Measurements from ENCODE around the gene ADH1B. TPM values are rescaled to one million over a fixed set of nuclear protein-coding genes. Genes with fewer than 3 reads are reported as not detected.

ADH1B gene
- total and polyA plus RNA-seq, 12 donors, result 20.0 to 615 (median 233) TPM

DNA sequence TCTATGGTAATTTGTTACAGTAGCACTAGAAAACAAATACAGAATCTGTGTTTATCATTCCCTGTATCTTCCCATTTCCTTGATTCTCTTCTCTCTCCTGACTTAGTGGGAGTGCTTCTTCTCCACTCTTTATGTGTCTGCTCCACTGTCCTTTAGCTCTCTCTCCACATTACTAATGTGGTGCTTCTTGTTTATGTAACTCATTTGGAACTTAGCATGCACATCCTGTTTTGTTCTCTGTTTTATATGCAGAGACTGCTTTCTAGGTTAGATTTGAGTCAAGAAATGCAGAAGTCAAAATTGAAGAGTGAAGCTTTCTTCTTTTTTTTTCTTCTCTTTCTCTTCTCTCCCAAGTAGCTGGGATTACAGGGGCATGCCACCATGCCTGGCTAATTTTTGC, 56.3 kb downstream of the ADH1B start:
- no peak for TF ChIP-seq POLR2A (IDR thresholded peaks at IDR 0.05)
- TF ChIP-seq, protein P1, sequence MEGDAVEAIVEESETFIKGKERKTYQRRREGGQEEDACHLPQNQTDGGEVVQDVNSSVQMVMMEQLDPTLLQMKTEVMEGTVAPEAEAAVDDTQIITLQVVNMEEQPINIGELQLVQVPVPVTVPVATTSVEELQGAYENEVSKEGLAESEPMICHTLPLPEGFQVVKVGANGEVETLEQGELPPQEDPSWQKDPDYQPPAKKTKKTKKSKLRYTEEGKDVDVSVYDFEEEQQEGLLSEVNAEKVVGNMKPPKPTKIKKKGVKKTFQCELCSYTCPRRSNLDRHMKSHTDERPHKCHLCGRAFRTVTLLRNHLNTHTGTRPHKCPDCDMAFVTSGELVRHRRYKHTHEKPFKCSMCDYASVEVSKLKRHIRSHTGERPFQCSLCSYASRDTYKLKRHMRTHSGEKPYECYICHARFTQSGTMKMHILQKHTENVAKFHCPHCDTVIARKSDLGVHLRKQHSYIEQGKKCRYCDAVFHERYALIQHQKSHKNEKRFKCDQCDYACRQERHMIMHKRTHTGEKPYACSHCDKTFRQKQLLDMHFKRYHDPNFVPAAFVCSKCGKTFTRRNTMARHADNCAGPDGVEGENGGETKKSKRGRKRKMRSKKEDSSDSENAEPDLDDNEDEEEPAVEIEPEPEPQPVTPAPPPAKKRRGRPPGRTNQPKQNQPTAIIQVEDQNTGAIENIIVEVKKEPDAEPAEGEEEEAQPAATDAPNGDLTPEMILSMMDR (IDR thresholded peaks at IDR 0.05), result no peak

More for the DNA sequence above, 56.3 kb downstream of the ADH1B start:
- intact Hi-C loops (cut with DNase I), result no loop called here
- DNase-seq, result no peak
- Histone ChIP-seq H3K27me3 (no peaks in the 10 kb centered on the region), H3K27ac (no peak overlapping the region), H3K36me3 (replicated peaks in 1 of 2) (no peaks in the 10 kb centered on the region), H3K4me3 (no peak overlapping the region), H3K9me3 (replicated peaks in 1 of 3) (no peaks in the 10 kb centered on the region), H3K4me1 (replicated peaks in 1 of 2) (no peaks in the 10 kb centered on the region)

Other genes starting within 250 kb of the ADH1B start
- 100 to 1,000 TPM in 6 of 9 donors, 10 to 100 TPM in 3; 87.3 to 145 (median 120) TPM for gene ADH5, start 232.6 kb downstream of the ADH1B start, total RNA-seq
- gene ADH5, start 232.6 kb downstream of the ADH1B start, polyA plus RNA-seq, result 10 to 100 TPM; 50.1 to 99.3 (median 70.5) TPM
- gene ADH4, start 177.1 kb downstream of the ADH1B start, total RNA-seq, result 10 to 100 TPM in 1 of 9 donors, 1 to 10 TPM in 5, under 1 TPM in 1, not detected in 2; 0.31 to 10.7 (median 1.8) TPM
- gene ADH4, start 177.1 kb downstream of the ADH1B start, polyA plus RNA-seq, result 1 to 10 TPM in 1 of 3 donors, under 1 TPM in 2; 0.32 to 1.0 (median 0.77) TPM
- under 1 TPM in 1 of 9 donors, not detected in 8; 0.78 TPM for gene ADH6, start 102.2 kb downstream of the ADH1B start, total RNA-seq
- gene ADH6, start 102.2 kb downstream of the ADH1B start, polyA plus RNA-seq, result under 1 TPM in 2 of 3 donors, not detected in 1; 0.03 to 0.26 TPM
- gene ADH1A, start 30.4 kb downstream of the ADH1B start, total RNA-seq, result 1 to 10 TPM in 2 of 9 donors, under 1 TPM in 2, not detected in 5; 0.42 to 1.5 (median 0.90) TPM
- gene ADH1A, start 30.4 kb downstream of the ADH1B start, polyA plus RNA-seq, result not detected
- gene ADH1C, start 31.3 kb upstream of the ADH1B start, total RNA-seq, result 1 to 10 TPM in 5 of 9 donors, under 1 TPM in 4; 0.32 to 3.6 (median 1.1) TPM
- 1 to 10 TPM in 2 of 3 donors, under 1 TPM in 1; 0.51 to 3.4 (median 1.5) TPM for gene ADH1C, start 31.3 kb upstream of the ADH1B start, polyA plus RNA-seq
- gene ADH7, start 113.9 kb upstream of the ADH1B start, total RNA-seq, result not detected
- under 1 TPM in 1 of 3 donors, not detected in 2; 0.13 TPM for gene ADH7, start 113.9 kb upstream of the ADH1B start, polyA plus RNA-seq
- gene C4orf17, start 189.6 kb upstream of the ADH1B start, total RNA-seq, result not detected
- not detected for gene C4orf17, start 189.6 kb upstream of the ADH1B start, polyA plus RNA-seq
- 10 to 100 TPM in 1 of 9 donors, 1 to 10 TPM in 8; 2.1 to 20.4 (median 6.4) TPM for gene TRMT10A, start 242.6 kb upstream of the ADH1B start, total RNA-seq
- gene TRMT10A, start 242.6 kb upstream of the ADH1B start, polyA plus RNA-seq, result 10 to 100 TPM in 1 of 3 donors, 1 to 10 TPM in 2; 3.7 to 15.1 (median 4.1) TPM

Data from adrenal gland (tissue), 12 donors.